Duodenal mucosa (tissue), 2 donors: Measurements from ENCODE around the gene MAP1LC3B.

Source experiments
- H3K27ac ChIP-seq: one replicate; pipeline ENCODE4 v1.7.0; 2013; ENCODE audit warnings: low read depth, low read length
- H3K27me3 ChIP-seq, 2 donors: one replicate each; pipeline ENCODE4 v1.7.0; 2013; ENCODE audit warnings: low read length in 2 of 2, control low read depth in 1 of 2; ENCODE audit not compliant: insufficient read depth in 2 of 2, control insufficient read depth in 1 of 2
- H3K36me3 ChIP-seq, 2 donors: one replicate each; pipeline ENCODE4 v1.7.0; 2013; ENCODE audit warnings: low read length in 2 of 2, control low read depth in 1 of 2; ENCODE audit not compliant: insufficient read depth in 2 of 2, control insufficient read depth in 1 of 2
- H3K4me1 ChIP-seq, 2 donors: one replicate each; pipeline ENCODE4 v1.7.0; 2013; ENCODE audit warnings: low read length in 2 of 2, control low read depth in 1 of 2; ENCODE audit not compliant: insufficient read depth in 2 of 2, control insufficient read depth in 1 of 2
- H3K4me3 ChIP-seq, 2 donors: one replicate each; pipeline ENCODE4 v1.7.0; 2013; ENCODE audit warnings: low read length in 2 of 2, low read depth in 1 of 2
- H3K9ac ChIP-seq, 2 donors: one replicate each; pipeline ENCODE4 v1.7.0; 2013; ENCODE audit warnings: low read length in 2 of 2, low read depth in 1 of 2
- H3K9me3 ChIP-seq, 2 donors: one replicate each; pipeline ENCODE4 v1.7.0; 2013; ENCODE audit warnings: low read length in 2 of 2, control low read depth in 1 of 2; ENCODE audit not compliant: control insufficient read depth in 1 of 2

Gene MAP1LC3B

GRCh38 chr16:87391950-87392820, at the start of gene MAP1LC3B:
Gene MAP1LC3B (plus strand): TSS chr16:87392336. CDS start chr16:87392428, 92 bp downstream.
- H3K4me3 ChIP-seq: peak within 1 kb of the TSS; percentile 67 to 75
- H3K4me1 ChIP-seq: peaks cover 25 to 31% of the 10 kb centered on the region in 2 donors
- H3K9me3 ChIP-seq: no peaks in the 10 kb centered on the region
- peak within 1 kb of the TSS; percentile 97 for H3K27ac ChIP-seq
- H3K9ac ChIP-seq: peak within 1 kb of the TSS; percentile 86
- no peaks in the 10 kb centered on the region for H3K36me3 ChIP-seq
- H3K27me3 ChIP-seq: no peaks in the 10 kb centered on the region

GRCh38 chr16:87342504-87342903, 49.6 kb upstream of the MAP1LC3B start:
- H3K4me3 ChIP-seq: no peak overlapping the region
- H3K9ac ChIP-seq: no peak overlapping the region
- H3K9me3 ChIP-seq: no peaks in the 10 kb centered on the region
- H3K36me3 ChIP-seq: peaks cover 35 to 76% of the 10 kb centered on the region in 2 donors
- peaks cover 0 to 8% of the 10 kb centered on the region in 2 donors for H3K4me1 ChIP-seq
- no peaks in the 10 kb centered on the region for H3K27me3 ChIP-seq
- H3K27ac ChIP-seq: no peak overlapping the region

- Histone ChIP-seq H3K36me3 (peaks cover 35 to 72% of the 10 kb centered on the region in 2 donors), H3K27ac (no peak overlapping the region)
Measured at GRCh38 chr16:87342978-87343752, 49.0 kb upstream of the MAP1LC3B start.

GRCh38 chr16:87343753-87344050, 48.4 kb upstream of the MAP1LC3B start:
- Histone ChIP-seq H3K9me3 (no peaks in the 10 kb centered on the region), H3K4me3 (no peak overlapping the region), H3K4me1 (peaks cover 0 to 8% of the 10 kb centered on the region in 2 donors), H3K27me3 (no peaks in the 10 kb centered on the region), H3K27ac (no peak overlapping the region), H3K9ac (no peak overlapping the region), H3K36me3 (peaks cover 35 to 73% of the 10 kb centered on the region in 2 donors)

More at GRCh38 chr16:87342978-87343752, 49.0 kb upstream of the MAP1LC3B start:
- Histone ChIP-seq H3K4me3 (no peak overlapping the region), H3K27me3 (no peaks in the 10 kb centered on the region), H3K9ac (no peak overlapping the region), H3K4me1 (peaks cover 0 to 8% of the 10 kb centered on the region in 2 donors), H3K9me3 (no peaks in the 10 kb centered on the region)

GRCh38 chr16:87344165-87344930, 47.8 kb upstream of the MAP1LC3B start:
- Histone ChIP-seq H3K4me1 (peaks cover 0 to 8% of the 10 kb centered on the region in 2 donors), H3K27me3 (no peaks in the 10 kb centered on the region), H3K9me3 (no peaks in the 10 kb centered on the region), H3K36me3 (peaks cover 31 to 68% of the 10 kb centered on the region in 2 donors), H3K4me3 (no peak overlapping the region), H3K9ac (no peak overlapping the region), H3K27ac (no peak overlapping the region)

GRCh38 chr16:87344931-87345631, 47.1 kb upstream of the MAP1LC3B start:
- Histone ChIP-seq H3K9me3 (no peaks in the 10 kb centered on the region), H3K27me3 (no peaks in the 10 kb centered on the region), H3K9ac (no peak overlapping the region), H3K27ac (no peak overlapping the region), H3K4me1 (peaks cover 0 to 8% of the 10 kb centered on the region in 2 donors), H3K4me3 (no peak overlapping the region), H3K36me3 (peaks cover 26 to 63% of the 10 kb centered on the region in 2 donors)

- Histone ChIP-seq H3K9me3 (no peaks in the 10 kb centered on the region), H3K4me1 (peaks cover 6 to 8% of the 10 kb centered on the region in 2 donors), H3K4me3 (no peak overlapping the region), H3K9ac (no peak overlapping the region), H3K27me3 (no peaks in the 10 kb centered on the region), H3K36me3 (peaks cover 27 to 64% of the 10 kb centered on the region in 2 donors), H3K27ac (no peak overlapping the region)
Measured at GRCh38 chr16:87345726-87346424, 46.3 kb upstream of the MAP1LC3B start.

GRCh38 chr16:87346517-87347060, 45.5 kb upstream of the MAP1LC3B start:
- Histone ChIP-seq H3K9me3 (no peaks in the 10 kb centered on the region), H3K4me1 (peaks cover 6 to 8% of the 10 kb centered on the region in 2 donors), H3K9ac (no peak overlapping the region), H3K36me3 (peaks cover 24 to 57% of the 10 kb centered on the region in 2 donors), H3K27ac (no peak overlapping the region), H3K4me3 (no peak overlapping the region), H3K27me3 (no peaks in the 10 kb centered on the region)
